Mucosa of rectum (tissue), 2 donors: ENCODE measurements around the gene RPTOR.
"Not testable (repeated sequence)": the region's sequence is repeated elsewhere in the genome, so short reads cannot be mapped to it uniquely, and the experiment has no call there.

Experiments used
- H3K27ac ChIP-seq, 2 donors: one replicate each; pipeline ENCODE4 v1.7.0; 2013; ENCODE audit warnings: inconsistent platforms in 2 of 2, low read depth in 2 of 2, low read length in 2 of 2
- H3K27me3 ChIP-seq, 2 donors: one replicate each; pipeline ENCODE4 v1.7.0; 2013; ENCODE audit warnings: low read length in 2 of 2; ENCODE audit not compliant: control insufficient read depth in 2 of 2, insufficient read depth in 2 of 2
- H3K36me3 ChIP-seq, 2 donors: one replicate each; pipeline ENCODE4 v1.7.0; 2013; ENCODE audit warnings: low read length in 2 of 2; ENCODE audit not compliant: control insufficient read depth in 2 of 2, insufficient read depth in 2 of 2
- H3K4me1 ChIP-seq, 2 donors: one replicate each; pipeline ENCODE4 v1.7.0; 2013; ENCODE audit warnings: low read length in 2 of 2, mild to moderate bottlenecking in 1 of 2; ENCODE audit not compliant: control insufficient read depth in 2 of 2, insufficient read depth in 2 of 2
- H3K4me3 ChIP-seq, 2 donors: one replicate each; pipeline ENCODE4 v1.7.0; 2013; ENCODE audit warnings: low read length in 2 of 2
- H3K9ac ChIP-seq, 2 donors: one replicate each; pipeline ENCODE4 v1.7.0; 2013; ENCODE audit warnings: low read length in 2 of 2, low read depth in 1 of 2, mild to moderate bottlenecking in 1 of 2
- H3K9me3 ChIP-seq, 2 donors: one replicate each; pipeline ENCODE4 v1.7.0; 2013; ENCODE audit warnings: low read length in 2 of 2; ENCODE audit not compliant: control insufficient read depth in 2 of 2
- donor health status: healthy.
- donor health status: Normal muscosa, but diverticular disease.

Gene RPTOR

GRCh38 chr17:80793421-80793820 lies 248.8 kb downstream of the RPTOR start:
- H3K4me1 ChIP-seq = peaks cover 2 to 10% of the 10 kb centered on the region in 2 donors
- no peak overlapping the region for H3K27ac ChIP-seq
- no peak overlapping the region for H3K9ac ChIP-seq
- peaks cover 2% of the 10 kb centered on the region in 2 donors for H3K36me3 ChIP-seq
- no peak overlapping the region for H3K4me3 ChIP-seq
- H3K9me3 ChIP-seq = no peaks in the 10 kb centered on the region
- H3K27me3 ChIP-seq = no peaks in the 10 kb centered on the region

GRCh38 chr17:80793851-80794267 lies 249.2 kb downstream of the RPTOR start:
- Histone ChIP-seq H3K36me3 (peaks cover 2 to 3% of the 10 kb centered on the region in 2 donors), H3K9ac (no peak overlapping the region), H3K27ac (no peak overlapping the region), H3K27me3 (no peaks in the 10 kb centered on the region), H3K9me3 (no peaks in the 10 kb centered on the region), H3K4me1 (peaks cover 2 to 10% of the 10 kb centered on the region in 2 donors), H3K4me3 (no peak overlapping the region)

- Histone ChIP-seq H3K4me3 (no peak overlapping the region), H3K9ac (no peak overlapping the region), H3K27ac (no peak overlapping the region)
Measured at GRCh38 chr17:80794281-80795089, 249.8 kb downstream of the RPTOR start.

DNA sequence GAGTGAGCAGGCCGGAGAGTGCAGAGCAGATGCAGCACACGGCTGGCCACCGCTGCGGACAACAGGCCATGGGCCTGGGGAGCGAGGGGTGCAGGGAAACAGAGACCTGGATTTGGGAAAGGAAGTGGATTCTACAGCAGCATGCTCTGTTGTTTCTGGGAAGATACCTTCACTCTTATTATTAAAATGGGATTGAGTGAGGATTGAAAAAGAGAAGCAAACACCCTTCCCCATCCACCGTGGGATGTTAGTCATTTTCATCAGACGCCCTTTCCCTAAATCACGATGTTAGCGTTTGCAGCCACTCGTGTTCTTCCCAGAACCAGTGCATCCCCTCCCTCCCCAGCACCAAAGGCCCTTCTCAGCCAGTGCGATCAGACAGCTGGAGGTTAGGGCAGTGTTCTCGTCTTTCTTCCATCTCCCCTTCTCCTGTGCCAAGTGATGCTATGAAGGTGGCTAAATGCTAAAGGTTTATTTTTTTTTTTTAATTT lies 250.5 kb downstream of the RPTOR start:
- Histone ChIP-seq H3K36me3 (peaks cover 2 to 7% of the 10 kb centered on the region in 2 donors), H3K9ac (no peak overlapping the region), H3K27ac (no peak overlapping the region), H3K4me3 (no peak overlapping the region), H3K4me1 (peaks cover 2 to 8% of the 10 kb centered on the region in 2 donors), H3K27me3 (no peaks in the 10 kb centered on the region), H3K9me3 (no peaks in the 10 kb centered on the region)

More at GRCh38 chr17:80794281-80795089, 249.8 kb downstream of the RPTOR start:
- H3K4me1 ChIP-seq = peaks cover 2 to 8% of the 10 kb centered on the region in 2 donors
- H3K36me3 ChIP-seq = peaks cover 2 to 7% of the 10 kb centered on the region in 2 donors
- H3K27me3 ChIP-seq = no peaks in the 10 kb centered on the region
- no peaks in the 10 kb centered on the region for H3K9me3 ChIP-seq

DNA sequence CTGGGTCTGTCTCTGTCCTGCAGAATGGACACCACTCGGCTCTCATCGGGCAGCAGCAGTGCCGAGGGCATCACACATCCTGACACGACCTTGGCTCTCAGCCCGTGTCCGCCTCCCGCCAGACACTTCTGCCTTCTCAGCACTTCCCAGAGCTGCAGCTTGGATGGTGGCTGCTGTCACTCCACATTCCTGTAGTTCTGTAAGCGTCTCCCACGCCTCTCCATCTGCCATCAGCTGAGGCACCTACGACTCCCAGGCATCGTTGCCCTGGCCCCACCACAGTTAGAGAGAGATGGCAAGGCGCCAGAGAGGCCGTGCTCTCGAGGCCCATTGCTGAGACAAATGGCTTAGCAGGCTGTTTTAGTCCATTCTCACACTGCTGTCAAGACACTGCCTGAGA lies 251.1 kb downstream of the RPTOR start:
- H3K9me3 ChIP-seq = no peaks in the 10 kb centered on the region
- peaks cover 2 to 5% of the 10 kb centered on the region in 2 donors for H3K4me1 ChIP-seq
- no peaks in the 10 kb centered on the region for H3K27me3 ChIP-seq
- no peak overlapping the region for H3K27ac ChIP-seq
- H3K9ac ChIP-seq = no peak overlapping the region
- H3K36me3 ChIP-seq = peaks cover 2 to 7% of the 10 kb centered on the region in 2 donors
- no peak overlapping the region for H3K4me3 ChIP-seq

- Histone ChIP-seq H3K4me1 (peaks cover 2 to 5% of the 10 kb centered on the region in 2 donors), H3K9me3 (no peaks in the 10 kb centered on the region), H3K36me3 (peaks cover 2 to 7% of the 10 kb centered on the region in 2 donors), H3K27ac (no peak overlapping the region), H3K9ac (no peak overlapping the region), H3K4me3 (no peak overlapping the region), H3K27me3 (no peaks in the 10 kb centered on the region)
Measured at GRCh38 chr17:80796430-80796861, 251.8 kb downstream of the RPTOR start.

DNA sequence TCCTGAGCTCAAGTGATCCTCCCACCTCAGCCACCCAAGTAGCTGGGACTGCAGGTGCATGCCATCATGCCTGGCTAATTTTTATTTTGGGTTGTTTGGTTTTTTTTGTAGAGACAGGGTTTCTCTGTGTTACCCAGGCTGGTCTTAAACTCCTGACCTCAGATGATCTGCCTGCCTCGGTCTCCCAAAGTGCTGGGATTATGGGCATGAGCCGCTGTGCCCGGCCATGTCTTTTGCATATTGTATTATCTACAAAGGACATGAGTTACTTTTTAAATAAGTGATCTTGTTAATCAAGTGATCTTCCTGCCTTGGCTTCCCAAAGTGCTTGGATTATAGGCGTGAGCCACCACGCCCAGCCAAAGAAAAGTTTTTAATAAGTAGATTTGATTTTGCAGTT lies 252.6 kb downstream of the RPTOR start:
- H3K4me3 ChIP-seq, H3K36me3 ChIP-seq, H3K27ac ChIP-seq, H3K9me3 ChIP-seq, H3K4me1 ChIP-seq, H3K9ac ChIP-seq, H3K27me3 ChIP-seq: not testable (repeated sequence)

GRCh38 chr17:80797741-80798594 lies 253.3 kb downstream of the RPTOR start:
- H3K4me1 ChIP-seq = peaks cover 0 to 5% of the 10 kb centered on the region in 2 donors

DNA sequence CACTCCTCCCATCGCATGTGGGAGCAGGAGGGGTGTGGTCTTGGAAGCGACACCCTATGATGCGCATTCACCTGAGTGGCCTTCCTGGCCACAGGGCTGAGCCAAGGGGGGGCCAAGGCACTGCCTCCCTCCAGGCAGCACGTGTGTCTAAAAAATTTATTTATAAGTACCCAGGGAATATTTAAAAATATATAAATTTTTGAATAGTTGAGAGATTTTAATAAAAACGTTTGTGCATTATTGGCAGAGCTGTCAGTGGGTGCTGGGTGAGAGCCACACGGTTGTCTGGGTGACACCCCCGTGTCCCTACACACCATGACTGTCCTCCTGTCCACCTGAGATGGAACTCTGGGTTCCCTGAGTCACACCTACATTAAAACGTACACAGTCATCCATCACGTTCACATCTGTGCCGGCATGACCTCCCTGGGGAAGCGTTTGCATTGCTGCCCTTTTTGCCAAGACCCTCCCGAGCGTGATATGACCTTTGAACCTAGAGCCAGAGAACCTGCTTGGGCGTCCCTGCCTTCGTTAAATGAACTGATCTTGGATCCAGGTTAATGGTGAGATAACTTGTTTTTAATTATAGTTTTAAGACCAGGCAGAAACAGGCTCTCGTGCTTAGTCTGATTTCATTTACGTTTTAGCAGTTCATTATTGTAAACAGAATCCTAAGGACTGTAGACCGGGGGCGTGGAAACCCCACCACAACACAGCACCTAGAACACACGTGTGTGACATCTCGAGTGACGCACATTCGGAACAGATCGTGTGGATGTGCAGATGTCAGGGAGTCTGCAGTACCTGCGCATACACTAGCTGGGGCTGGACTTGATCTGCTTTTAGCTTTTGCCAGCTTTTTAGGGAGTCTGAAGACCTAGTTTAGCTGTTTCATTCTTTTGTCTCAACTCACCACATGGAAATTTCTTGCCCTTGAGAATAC lies 254.2 kb downstream of the RPTOR start:
- H3K27me3 ChIP-seq = no peaks in the 10 kb centered on the region
- H3K4me1 ChIP-seq = peaks cover 0 to 5% of the 10 kb centered on the region in 2 donors
- H3K9ac ChIP-seq = no peak overlapping the region
- H3K9me3 ChIP-seq = no peaks in the 10 kb centered on the region
- no peak overlapping the region for H3K4me3 ChIP-seq
- peaks cover 0 to 5% of the 10 kb centered on the region in 2 donors for H3K36me3 ChIP-seq
- H3K27ac ChIP-seq = no peak overlapping the region

More at GRCh38 chr17:80797741-80798594, 253.3 kb downstream of the RPTOR start:
- Histone ChIP-seq H3K27ac (no peak overlapping the region), H3K9ac (no peak overlapping the region), H3K9me3 (no peaks in the 10 kb centered on the region), H3K4me3 (no peak overlapping the region), H3K36me3 (peaks cover 2 to 7% of the 10 kb centered on the region in 2 donors), H3K27me3 (no peaks in the 10 kb centered on the region)
